Pulmonary artery endothelial cell (primary cell): ENCODE data around the gene NFASC. TPM values are rescaled to one million over a fixed set of nuclear protein-coding genes. Genes with fewer than 3 reads are reported as not detected.

Experiments
- DNase-seq: peaks from one replicate; pipeline ENCODE4 v3.0.0-alpha.2; 2011; ENCODE audit warnings: low read depth, low spot score
- total RNA-seq: library from RNA; depleted of rRNA; stranded (reverse); fragments of >200 nt; gene quantifications from 2 replicates; pipeline ENCODE4 v1.2.3, GENCODE V29; 2014

The NFASC gene
- total RNA-seq, 1 donor from 2014 or later = not detected

- DNase-seq = no peak
Observed at GRCh38 chr1:205003358-205004131, 132.9 kb downstream of the NFASC start.

DNA sequence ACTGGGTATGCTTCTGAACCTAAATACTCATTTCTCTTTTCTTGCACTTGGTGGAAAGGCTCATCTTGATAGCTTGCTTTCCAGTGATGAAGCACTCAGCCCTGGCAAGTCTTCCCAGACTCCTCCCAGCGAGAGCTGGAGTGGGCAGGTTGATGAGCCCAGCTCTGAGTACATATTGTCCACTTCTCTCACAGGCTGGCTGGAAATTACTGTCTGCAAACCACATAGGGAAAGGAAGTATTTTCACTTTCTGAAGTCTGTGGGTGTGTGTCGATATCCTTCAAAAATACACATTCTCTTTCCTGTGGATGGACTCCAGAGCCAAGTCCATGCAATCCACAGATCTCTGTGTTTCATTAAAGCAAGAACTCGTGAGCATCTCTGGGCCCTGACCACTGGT is 133.7 kb downstream of the NFASC start:
- DNase-seq = no peak

DNA sequence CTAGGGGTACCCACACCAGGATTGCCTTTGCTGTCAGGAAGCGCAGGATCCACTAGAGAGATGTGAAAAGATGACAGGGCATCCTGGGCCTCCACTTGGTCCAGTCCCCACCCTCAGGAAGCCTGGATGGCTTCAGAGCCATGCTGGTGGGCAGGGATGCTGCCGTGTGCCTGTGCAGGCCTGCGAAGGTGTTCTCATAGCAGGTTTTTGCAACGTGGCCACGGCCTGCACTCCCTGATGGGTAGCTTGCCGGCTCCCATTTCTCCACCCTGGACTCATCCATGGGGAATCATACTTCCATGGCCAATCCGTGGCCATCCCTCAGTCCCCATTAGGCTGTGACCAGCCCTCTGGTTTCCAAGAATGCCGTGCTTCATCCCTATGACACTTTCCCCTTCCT is 138.2 kb downstream of the NFASC start:
- no peak for DNase-seq

- no peak for DNase-seq
Observed at GRCh38 chr1:205009670-205010069, 139.0 kb downstream of the NFASC start.

GRCh38 chr1:205012391-205013140 is 141.9 kb downstream of the NFASC start:
- no peak for DNase-seq

DNA sequence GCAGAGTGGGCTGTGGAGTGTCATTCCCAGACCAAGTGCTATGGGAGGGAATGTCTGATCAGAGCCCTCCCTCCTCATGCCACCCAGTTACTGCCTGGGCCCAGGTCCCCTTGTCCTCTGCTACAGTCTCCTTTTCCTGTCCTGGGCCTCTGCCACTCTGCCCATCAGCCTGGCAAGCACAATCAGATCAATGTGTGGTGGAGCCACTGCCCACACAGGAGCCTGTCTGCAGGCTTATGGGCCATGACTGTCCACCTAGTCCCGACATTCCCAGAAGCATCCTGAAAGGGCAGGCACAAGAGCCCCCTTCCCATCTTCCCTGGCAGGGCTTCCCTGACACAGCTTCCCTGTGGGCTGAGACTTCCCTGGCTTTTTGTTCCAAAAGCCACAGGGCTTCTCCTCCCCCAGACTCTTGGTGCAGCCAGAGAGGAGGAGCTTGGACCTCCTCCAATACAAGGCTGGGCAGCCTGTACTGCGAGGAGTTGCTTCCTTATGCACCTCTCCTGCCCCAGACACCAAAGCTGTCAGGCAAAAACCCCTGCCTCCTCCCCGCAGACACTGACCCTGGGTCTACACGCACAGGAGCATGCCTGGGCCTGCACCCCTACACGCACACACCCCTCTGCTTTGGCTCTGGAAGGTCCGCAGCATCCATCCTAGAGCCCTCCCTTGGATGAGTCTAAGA is 143.2 kb downstream of the NFASC start:
- DNase-seq = no peak

GRCh38 chr1:205014783-205015182 is 144.1 kb downstream of the NFASC start:
- DNase-seq = no peak

DNA sequence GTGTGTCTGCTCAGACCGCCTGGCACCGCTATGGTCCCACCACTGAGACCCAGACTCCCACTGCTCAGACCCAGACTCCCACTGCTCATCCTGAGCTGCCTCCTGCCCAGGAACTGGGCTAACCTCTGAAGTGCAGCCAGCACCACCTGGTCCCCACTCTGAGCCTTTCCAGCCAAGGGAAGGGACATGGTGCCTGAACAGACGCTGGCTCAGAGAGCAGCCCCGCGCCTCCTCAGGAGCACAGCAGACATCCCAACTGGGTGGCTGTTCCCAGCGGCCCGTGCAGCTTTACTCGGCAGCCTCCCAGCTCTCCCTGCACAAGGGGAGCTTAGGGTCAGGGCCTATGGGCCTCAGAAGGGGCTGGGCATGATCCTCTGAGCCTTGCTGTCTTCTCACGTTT is 144.6 kb downstream of the NFASC start:
- DNase-seq = no peak

- DNase-seq = no peak
Observed at GRCh38 chr1:205016075-205016474, 145.4 kb downstream of the NFASC start.

DNA sequence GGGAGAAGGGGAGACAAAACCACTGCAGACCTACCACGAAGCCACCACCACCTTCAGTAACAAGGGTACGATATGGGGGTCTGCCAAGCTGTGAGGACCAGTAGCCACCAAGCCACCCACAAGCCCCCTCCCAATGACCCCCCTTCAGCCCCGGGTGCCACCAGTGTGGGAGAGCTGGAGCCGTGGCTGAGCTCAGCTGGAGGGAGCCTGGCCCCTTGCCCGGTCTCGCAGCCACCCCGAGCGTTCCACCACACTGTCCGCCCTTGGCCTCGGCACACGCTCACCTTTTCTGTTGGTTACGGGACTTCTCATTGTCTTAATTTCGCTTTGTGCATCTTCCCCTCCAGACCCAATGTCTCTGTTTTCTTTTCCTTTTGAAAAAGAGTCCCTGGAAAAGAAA is 145.9 kb downstream of the NFASC start:
- no peak for DNase-seq

DNA sequence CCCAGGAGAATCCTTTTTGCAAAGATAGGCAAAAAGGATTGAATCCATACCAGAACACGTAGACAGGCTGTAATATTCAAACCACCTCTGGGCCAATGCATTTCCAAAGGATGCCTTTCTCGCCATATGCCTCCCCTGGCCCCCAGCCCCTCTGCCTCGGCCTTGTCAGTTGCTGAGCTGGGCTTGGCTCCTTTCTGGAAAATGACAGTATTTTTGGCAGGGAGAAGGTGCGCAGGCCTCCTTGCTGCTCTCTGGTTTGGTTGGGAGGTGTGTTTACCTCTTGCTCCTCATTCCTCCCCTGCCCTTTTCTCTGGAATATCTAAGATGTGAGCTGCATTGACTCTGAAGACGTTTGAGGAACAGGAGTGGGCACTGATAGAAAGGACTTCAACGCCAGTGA is 146.3 kb downstream of the NFASC start:
- DNase-seq = no peak

DNA sequence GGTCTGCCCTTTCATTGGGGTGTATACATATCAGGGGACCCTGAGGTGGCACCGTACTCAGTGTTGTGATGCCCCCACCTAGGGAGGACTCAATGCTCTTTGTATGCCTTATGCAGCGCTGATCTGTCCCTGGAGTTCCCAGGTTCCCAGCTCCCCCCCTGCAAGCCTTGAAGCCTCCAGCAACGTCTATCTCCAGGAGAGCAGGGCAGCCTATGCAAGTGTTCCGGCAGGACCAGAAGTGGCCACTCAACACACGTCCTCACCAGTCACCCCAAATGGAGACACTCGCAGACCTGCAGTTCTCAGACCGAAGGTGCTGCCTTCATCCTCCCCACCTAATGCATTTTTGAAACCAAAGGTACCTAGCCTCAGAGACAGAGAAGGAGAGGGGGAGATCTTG is 147.1 kb downstream of the NFASC start:
- DNase-seq = no peak

GRCh38 chr1:205018381-205018780 is 147.7 kb downstream of the NFASC start:
- no peak for DNase-seq

DNA sequence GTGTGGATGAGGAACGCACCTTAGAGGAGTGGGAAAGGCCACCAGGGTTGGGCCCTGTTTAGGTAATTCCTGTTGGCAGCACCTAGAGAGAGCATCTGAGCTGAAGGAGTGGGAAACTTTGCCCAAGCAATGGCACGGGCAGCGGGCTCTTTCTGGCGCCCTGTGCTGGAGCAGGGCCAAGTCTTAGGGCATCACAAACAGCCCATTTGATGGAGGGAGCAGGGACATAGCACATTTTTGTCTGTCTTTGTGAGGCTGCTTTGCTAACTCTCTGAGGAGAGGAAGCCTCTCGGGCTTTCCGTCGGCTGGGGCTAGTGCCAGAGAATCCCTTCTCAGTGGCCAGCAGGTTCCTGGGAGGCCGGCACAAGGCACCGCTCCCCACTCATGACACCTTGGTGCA is 149.8 kb downstream of the NFASC start:
- no peak for DNase-seq

DNA sequence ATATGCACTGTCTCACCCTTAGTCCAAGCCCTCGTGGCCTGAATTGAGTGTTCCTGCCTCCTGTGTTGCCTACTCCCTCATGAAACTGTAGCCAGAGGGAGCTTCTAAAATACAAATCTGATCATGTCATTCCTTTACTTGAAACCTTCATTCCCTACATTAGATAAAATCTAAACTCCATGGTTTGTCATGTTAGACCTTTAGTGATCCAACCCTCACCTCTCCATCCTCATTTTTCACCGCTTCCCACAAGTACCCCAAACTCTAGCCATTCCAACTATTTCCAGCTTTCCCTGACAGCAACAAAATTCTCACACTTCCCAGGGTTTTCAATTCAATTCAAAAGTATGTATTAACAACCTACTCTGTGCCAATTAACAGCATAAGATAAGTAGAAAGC is 154.0 kb downstream of the NFASC start:
- DNase-seq = no peak

DNA sequence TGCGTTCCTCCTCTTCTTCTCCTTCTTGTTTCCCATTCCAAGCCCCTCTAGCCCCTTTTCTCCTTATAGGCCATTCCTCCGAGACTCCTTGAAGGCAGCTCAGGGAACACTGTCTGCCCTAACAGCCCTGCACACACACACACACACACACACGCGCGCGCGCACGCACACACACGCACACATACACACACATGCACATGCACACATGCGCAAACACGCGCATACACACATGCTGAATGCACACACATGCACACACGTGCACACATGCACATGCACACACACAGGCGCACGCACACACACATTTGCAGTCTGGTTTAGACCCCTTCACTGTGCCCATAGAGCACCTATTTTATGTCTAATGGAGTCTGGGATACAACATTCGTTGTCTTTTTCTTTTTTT is 154.6 kb downstream of the NFASC start:
- DNase-seq = no peak

- DNase-seq = no peak
Observed at GRCh38 chr1:205026181-205026580, 155.5 kb downstream of the NFASC start.

GRCh38 chr1:205028390-205028789 is 157.7 kb downstream of the NFASC start:
- no peak for DNase-seq

DNA sequence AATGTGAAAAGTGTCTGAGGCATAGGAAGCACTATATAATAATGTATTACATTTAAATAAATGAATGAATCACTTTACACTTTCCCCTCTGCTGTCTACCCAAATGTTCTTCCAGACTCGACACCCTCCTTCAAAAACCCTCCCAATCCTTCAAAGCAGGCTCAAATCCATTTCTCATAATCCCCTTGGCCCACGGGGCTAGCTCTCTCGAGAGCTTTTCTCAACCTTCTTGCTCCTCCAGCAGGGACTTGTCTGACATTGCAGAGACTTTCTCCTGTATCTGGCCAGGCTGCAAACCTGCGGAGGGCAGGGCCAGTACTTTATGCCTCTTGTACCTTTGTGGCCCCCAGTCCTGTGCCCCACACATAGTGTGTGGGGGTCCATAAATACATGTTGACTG is 158.3 kb downstream of the NFASC start:
- DNase-seq = no peak

- DNase-seq = no peak
Observed at GRCh38 chr1:205030241-205030640, 159.6 kb downstream of the NFASC start.

GRCh38 chr1:205030896-205031295 is 160.2 kb downstream of the NFASC start:
- DNase-seq = no peak

DNA sequence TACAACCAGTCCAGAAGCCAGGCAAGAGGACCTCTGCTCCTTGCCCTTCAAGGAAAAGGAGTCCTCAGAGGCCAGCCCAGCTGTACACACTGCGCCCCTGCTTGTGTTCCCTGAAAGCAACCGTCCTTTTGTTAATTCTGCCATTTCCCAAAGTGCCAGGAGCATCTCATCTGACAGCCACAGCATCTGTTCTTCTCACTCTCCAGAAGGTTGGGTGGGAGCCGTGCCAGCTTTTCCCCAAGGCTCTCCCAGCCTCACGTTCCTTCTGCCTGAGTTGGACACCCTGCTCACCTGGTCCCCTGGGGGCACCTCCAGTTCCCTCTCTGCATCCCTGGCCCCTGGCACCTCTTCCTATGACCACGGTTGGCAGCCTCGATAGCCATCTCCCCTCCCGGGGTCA is 161.8 kb downstream of the NFASC start:
- DNase-seq = no peak
